Amniotic epithelial cell (primary cell): ENCODE results near the gene ETS1.

ENCODE experiments used
- DNase-seq: peaks from one replicate; pipeline ENCODE4 v3.0.0-alpha.2; 2010; ENCODE audit warnings: low read depth

Gene ETS1

DNA sequence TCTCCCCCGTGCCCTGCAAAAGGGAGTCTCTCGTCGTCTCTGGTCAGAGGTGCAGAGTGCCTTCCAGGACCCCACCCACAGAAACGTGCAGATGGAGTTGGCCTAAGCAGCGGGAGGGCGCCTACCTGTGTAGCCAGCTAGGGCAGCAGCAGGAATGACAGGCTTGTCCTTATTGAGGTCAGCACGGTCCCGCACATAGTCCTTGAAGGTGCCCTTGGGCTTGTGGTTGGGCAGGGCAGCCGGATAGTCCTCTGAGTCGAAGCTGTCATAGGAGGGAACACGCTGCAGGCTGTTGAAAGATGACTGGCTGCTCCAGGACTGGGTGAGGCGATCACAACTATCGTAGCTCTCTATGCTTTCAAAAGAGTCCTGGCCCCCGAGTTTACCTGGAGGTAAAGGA, 107.3 kb downstream of the ETS1 start:
- no peak for DNase-seq

DNA sequence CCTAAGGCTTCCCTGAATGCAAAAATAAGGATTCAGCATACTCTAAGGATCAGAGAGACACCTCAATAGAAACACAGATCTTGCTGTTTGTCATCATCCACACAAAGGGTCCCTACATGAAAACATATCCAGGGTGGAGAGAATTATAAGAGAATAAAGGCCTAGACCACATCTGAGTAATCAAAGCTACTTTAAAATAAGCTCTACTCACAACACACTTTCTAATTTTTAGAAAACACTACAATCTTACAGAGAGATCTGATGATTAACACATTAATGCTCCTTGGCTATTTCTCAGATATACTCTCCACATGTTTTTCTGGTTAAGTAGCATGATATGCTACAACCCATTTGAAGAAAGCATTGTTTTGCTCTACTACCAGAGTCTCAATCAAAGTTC, 108.2 kb downstream of the ETS1 start:
- no peak for DNase-seq

DNA sequence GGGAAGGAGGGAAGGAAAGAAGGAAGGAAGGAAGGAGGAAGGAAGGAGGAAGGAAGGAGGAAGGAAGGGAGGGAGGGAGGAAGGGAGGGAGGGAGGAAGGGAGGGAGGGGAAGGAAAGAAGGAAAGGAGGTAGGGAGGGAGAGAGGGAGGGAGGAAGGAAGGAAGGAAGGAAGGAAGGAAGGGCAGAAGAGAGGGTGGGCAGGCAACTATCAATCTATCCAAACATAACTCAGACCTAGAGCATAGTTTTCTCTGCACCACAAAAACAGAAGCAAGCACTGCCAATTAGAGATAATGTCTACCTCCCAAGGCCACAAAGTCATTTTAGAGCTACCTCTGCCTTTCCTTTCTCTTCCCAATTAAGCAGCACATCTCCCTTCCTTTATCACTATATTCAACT, 109.1 kb downstream of the ETS1 start:
- DNase-seq: no peak

- no peak for DNase-seq
These were observed 109.5 kb downstream of the ETS1 start for GRCh38 chr11:128477811-128478210.

DNA sequence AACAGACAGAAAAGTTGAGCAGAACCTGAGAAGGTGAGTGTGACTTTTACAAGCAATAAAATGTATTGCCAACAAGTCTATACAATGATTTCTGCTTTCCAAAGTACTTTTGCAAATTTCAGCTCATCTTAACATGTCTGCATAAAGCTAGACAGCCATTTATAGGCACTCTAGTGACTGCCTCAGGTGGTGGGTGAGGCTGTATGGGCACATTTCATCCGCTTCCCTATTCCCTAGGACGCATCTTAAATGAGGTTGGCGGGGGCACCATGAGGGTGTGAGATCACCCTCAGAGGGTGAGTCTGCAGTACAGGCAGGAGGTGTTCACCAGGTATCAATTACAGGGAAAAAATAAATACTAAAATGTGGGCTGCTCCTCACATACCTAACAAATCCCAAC, 110.1 kb downstream of the ETS1 start:
- no peak for DNase-seq

GRCh38 chr11:128476729-128477128, 110.6 kb downstream of the ETS1 start:
- DNase-seq: peak; percentile 98

DNA sequence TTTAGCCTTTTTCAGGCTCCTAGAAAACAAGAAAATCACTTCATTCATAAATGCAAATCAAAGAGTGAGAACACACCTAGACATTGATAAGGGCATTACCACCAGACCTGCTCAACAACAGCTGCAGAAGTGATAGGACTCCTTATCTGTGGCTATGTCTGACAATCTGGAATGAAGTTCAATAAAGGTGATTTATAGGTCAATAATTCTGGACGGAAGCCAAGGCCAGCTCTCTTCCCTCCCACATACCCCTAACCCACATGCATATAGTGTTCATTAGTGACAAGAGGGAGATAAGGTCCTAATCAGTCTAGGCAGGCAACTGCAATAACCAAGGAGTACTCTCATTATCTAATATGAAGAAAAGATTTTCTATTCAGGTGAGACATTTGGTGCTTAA, 111.3 kb downstream of the ETS1 start:
- no peak for DNase-seq

- DNase-seq: no peak
These were observed 113.1 kb downstream of the ETS1 start for GRCh38 chr11:128474036-128474874.

DNA sequence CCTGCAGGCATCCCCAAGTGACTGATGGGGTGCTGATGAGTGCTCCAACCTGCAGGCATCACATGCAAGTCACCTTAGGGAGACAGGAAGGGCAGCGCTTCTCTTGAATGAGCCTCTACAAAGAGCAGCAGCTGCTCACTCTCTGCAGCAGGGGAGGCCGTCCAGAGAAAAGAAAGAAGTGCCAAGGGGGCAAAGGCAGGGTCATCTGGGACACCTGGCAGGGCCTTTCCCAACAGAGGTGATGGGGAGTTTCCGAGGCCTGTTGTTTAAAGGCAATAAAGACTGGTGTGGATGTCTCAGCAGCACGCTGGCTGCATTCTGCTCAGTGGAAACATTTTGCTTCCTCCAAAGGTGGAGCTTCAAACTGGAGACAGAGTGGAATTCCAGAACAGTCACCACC, 113.7 kb downstream of the ETS1 start:
- no peak for DNase-seq

DNA sequence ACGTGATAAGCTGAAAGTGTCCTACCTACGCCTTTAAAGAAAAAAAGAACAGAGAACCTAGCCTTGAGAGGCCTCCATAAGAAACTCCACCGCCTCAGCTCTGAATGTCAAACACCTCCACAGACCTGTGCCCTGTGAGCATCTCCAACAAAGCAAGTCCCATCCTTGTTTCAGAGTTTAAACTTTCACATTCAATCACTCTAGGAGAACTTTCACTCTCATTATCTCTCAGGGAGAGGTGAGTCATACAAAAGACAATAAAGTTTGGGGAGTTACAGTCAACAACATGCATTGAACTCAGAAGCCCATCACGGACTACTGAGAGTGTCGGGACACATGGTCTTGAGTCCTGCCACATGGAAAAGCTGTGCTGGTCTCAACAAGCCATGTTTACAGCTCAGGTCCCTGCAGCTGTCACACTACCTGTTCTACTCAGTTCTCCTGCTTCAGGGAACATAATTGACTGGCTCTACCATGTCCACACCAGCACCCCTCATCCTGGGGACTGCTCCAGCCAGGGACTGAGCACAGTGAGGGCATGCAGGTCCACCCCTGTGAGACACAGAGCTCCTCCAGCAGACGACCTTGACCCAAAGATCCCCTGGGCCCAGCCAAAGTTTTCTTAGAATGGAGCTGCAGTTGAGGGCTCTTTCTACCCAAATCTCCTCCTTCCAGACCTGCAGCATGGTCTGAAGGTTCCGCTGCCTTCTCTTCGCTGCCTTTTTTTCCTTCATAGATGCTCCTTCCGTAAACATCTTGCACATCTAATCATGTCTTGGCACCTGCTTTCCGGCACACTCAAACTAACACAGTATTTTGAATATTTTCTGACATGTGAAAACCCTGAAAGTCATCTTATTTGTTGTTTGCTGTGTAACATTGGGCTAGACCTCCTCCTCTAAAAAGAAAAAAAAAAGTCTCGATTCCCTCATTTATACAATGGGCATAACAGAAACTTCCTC, 114.9 kb downstream of the ETS1 start:
- peak; percentile 64 for DNase-seq

- DNase-seq: no peak
These were observed 116.2 kb downstream of the ETS1 start for GRCh38 chr11:128471138-128471661.

DNA sequence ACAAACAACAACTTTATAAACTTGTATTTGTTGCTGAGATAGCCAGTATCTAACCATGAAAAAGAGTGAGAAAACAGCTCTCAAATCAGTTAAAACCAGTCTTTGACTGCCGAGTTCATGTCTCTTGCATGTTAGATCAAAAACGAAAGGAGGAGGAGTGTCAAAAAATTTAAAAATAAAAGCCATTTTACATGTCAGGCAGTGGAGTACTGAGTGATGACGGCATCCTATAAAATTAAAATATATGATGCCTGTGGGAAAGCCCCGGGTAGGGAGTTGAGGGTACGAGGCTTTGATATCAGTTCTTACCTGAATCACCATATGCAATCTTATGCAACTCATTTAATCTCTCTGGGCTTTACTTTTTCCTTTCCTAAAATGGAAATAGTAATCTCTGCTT, 117.3 kb downstream of the ETS1 start:
- DNase-seq: no peak

DNA sequence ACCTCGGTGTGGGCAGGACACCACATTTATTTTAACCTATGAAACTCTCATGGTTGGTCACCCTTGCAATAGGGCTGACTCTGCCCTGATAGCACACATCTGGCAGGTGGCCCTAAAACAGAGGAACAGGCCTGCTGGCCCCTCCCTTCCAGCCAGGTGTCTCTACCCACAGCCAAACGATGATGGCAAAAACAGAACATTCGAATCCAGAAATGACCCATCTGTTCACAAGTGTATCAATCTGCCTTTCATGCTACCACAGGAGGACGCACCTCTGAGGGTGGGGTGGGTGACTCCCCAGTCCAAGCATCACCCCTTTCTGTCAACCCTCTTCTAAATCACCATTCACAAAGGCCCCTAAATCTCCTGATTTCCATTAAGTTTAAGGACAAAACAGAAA, 118.1 kb downstream of the ETS1 start:
- no peak for DNase-seq

DNA sequence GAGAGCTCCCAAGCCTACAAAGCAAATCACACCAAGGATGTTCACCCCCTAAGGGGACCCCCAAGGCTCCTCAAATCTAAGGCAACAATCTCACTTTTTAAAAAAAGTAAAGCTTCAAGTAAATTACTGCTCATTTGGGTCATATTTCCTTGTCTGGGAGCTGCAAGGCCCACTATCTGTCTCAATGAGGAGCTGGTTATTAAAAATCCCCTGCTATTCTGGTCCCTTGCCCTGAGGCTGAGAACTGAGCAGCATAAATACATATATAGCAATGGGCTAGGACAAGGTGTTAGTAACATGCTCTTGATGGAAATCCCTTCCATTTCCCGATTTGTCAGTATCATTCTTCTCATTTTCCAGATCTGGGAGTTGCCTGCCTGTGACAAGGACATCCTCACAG, 119.2 kb downstream of the ETS1 start:
- DNase-seq: no peak

GRCh38 chr11:128467610-128468041, 119.7 kb downstream of the ETS1 start:
- peak; percentile 92 for DNase-seq

DNA sequence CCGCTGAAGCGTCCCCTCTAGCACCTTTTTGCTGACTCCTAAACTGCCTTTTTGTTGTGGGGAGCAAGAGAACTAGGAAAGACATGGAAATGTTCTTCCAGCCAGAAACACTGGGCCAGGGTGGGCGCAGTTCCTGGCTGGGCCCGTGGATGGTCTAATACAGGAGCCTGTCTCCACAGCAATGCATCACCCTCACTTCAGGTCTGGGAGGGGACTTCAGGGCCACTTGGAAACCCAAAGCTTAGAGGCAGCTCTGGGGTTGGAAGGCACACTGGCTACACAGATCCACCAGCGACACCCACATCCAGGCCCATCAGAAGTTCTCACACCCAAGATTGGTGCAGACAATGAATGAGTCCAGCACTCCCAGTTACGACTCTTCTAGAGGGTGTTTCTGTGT, 120.3 kb downstream of the ETS1 start:
- DNase-seq: no peak

- DNase-seq: no peak
These were observed 121.2 kb downstream of the ETS1 start for GRCh38 chr11:128465946-128466705.

GRCh38 chr11:128465531-128465930, 121.8 kb downstream of the ETS1 start:
- no peak for DNase-seq

DNA sequence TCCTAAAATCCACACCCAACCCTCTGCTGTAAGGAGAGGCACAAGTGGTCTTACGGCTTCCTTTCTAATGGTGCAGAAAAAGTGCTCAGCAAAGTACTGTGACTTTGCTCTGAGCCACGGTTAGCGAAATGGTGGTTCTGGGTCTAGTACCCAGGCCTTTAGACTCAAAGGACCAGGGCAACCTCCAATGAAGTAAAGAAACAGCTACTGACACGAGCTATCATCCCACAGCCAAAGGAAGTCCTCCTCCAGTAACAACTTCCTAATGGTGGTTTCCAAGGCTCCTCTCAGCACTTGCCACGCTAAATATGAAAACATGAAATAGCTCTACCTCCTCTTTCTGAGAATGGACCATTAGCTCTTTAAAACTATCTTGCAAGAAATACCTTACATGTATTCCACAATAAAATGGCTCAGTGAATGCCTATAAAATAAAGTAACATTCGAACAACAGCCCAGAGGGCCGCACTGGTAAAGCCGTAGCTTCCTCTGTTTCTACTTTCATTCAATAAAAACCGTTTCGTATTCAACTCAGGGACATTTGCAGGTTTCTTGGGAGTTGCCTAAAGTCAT, 122.4 kb downstream of the ETS1 start:
- DNase-seq: no peak

DNA sequence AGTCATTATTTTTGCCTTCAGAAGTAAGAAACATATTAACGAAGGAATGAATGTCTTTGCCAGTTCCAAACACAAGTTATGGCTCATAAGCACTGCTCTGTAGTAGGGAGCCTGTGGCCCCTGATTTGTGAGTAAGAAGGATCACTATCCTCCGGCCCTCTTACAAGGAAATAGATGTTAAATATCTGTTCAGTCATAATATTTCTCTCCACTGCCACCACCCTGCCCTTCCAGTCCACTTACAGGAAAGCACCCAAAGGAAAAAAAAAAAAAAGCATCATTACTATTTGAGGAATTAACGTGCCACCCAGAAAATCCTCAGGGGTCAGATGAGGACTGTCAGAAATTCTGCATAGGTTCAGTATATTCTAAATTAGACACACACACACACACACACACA, 123.4 kb downstream of the ETS1 start:
- no peak for DNase-seq

DNA sequence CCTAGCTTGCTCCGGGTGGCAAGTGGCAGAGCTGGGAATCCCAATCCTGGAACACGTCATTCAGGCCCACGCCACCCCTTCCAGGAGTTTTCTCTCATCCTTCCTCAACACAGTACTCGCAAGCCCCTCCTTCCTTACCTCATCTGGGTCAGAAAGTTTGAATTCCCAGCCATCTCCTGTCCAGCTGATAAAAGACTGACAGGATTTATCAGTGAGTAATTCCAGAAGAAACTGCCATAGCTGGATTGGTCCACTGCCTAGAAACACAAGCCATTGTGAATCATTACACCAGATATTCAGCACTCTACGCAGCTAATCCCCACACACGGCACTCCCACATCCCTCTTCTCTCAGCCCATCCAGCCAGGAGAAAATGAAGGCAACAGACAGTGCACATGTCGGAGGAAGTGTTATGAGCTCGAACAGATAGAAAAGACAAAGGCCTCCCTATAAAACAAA, 124.0 kb downstream of the ETS1 start:
- DNase-seq: peak; percentile 100

GRCh38 chr11:128462922-128463321, 124.4 kb downstream of the ETS1 start:
- no peak for DNase-seq
